Stimulated activated naive CD8-positive, alpha-beta T cell treated with anti-CD3 and anti-CD28 coated beads, Interleukin-15, Interleukin-2, amounts not matched to agents 100 ng/mL and 50 ng/mL, for 24 hours (primary cell): Measurements from ENCODE around the gene TRPV6.

Source experiments
- H3K27ac Mint-ChIP-seq: one replicate; pipeline ENCODE4 v1.8.0; 2021; ENCODE audit warnings: mild to moderate bottlenecking, mixed read lengths
- H3K27me3 Mint-ChIP-seq: one replicate; pipeline ENCODE4 v1.8.0; 2021; ENCODE audit warnings: mixed read lengths
- H3K36me3 Mint-ChIP-seq: one replicate; pipeline ENCODE4 v1.8.0; 2021; ENCODE audit warnings: low read depth, mixed read lengths
- H3K4me1 Mint-ChIP-seq: one replicate; pipeline ENCODE4 v1.8.0; 2021; ENCODE audit warnings: low read depth, mixed read lengths
- H3K4me3 Mint-ChIP-seq: one replicate; pipeline ENCODE4 v1.8.0; 2021; ENCODE audit warnings: mild to moderate bottlenecking, mixed read lengths
- H3K9me3 Mint-ChIP-seq: one replicate; pipeline ENCODE4 v1.8.0; 2021; ENCODE audit warnings: mixed read lengths

TRPV6 gene

GRCh38 chr7:142881586-142882337 is 3.8 kb downstream of the TRPV6 start:
- no peak overlapping the region for H3K4me3 Mint-ChIP-seq
- no peaks in the 10 kb centered on the region for H3K9me3 Mint-ChIP-seq
- no peaks in the 10 kb centered on the region for H3K4me1 Mint-ChIP-seq
- peaks cover 5% of the 10 kb centered on the region for H3K27me3 Mint-ChIP-seq
- H3K27ac Mint-ChIP-seq: no peak overlapping the region
- H3K36me3 Mint-ChIP-seq: no peaks in the 10 kb centered on the region

- Mint-ChIP-seq H3K4me1 (no peaks in the 10 kb centered on the region), H3K27me3 (peaks cover 5% of the 10 kb centered on the region), H3K36me3 (no peaks in the 10 kb centered on the region), H3K9me3 (no peaks in the 10 kb centered on the region), H3K27ac (no peak overlapping the region), H3K4me3 (no peak overlapping the region)
Measured at GRCh38 chr7:142880876-142881505, 4.6 kb downstream of the TRPV6 start.

GRCh38 chr7:142879060-142879459 is 6.5 kb downstream of the TRPV6 start:
- Mint-ChIP-seq H3K9me3 (no peaks in the 10 kb centered on the region), H3K4me1 (no peaks in the 10 kb centered on the region), H3K27me3 (peaks cover 5% of the 10 kb centered on the region), H3K27ac (no peak overlapping the region), H3K36me3 (no peaks in the 10 kb centered on the region), H3K4me3 (no peak overlapping the region)

GRCh38 chr7:142878315-142878714 is 7.2 kb downstream of the TRPV6 start:
- H3K9me3 Mint-ChIP-seq: no peaks in the 10 kb centered on the region
- H3K27me3 Mint-ChIP-seq: peaks cover 5% of the 10 kb centered on the region
- no peak overlapping the region for H3K4me3 Mint-ChIP-seq
- no peak overlapping the region for H3K27ac Mint-ChIP-seq
- H3K36me3 Mint-ChIP-seq: no peaks in the 10 kb centered on the region
- H3K4me1 Mint-ChIP-seq: no peaks in the 10 kb centered on the region

GRCh38 chr7:142876991-142877910 is 8.3 kb downstream of the TRPV6 start:
- Mint-ChIP-seq H3K4me1 (no peaks in the 10 kb centered on the region), H3K36me3 (no peaks in the 10 kb centered on the region), H3K27ac (no peak overlapping the region), H3K27me3 (peaks cover 5% of the 10 kb centered on the region), H3K9me3 (no peaks in the 10 kb centered on the region), H3K4me3 (no peak overlapping the region)

GRCh38 chr7:142876236-142876960 is 9.1 kb downstream of the TRPV6 start:
- Mint-ChIP-seq H3K9me3 (no peaks in the 10 kb centered on the region), H3K4me3 (no peak overlapping the region), H3K27me3 (no peaks in the 10 kb centered on the region), H3K4me1 (no peaks in the 10 kb centered on the region), H3K27ac (no peak overlapping the region), H3K36me3 (no peaks in the 10 kb centered on the region)

- Mint-ChIP-seq H3K4me3 (no peak overlapping the region), H3K9me3 (no peaks in the 10 kb centered on the region), H3K4me1 (no peaks in the 10 kb centered on the region), H3K27me3 (no peaks in the 10 kb centered on the region), H3K36me3 (no peaks in the 10 kb centered on the region), H3K27ac (no peak overlapping the region)
Measured at GRCh38 chr7:142875456-142875855, 10.1 kb downstream of the TRPV6 start.

- peaks cover 3% of the 10 kb centered on the region for H3K36me3 Mint-ChIP-seq
- no peaks in the 10 kb centered on the region for H3K4me1 Mint-ChIP-seq
- H3K27me3 Mint-ChIP-seq: no peaks in the 10 kb centered on the region
- H3K27ac Mint-ChIP-seq: no peak overlapping the region
- no peaks in the 10 kb centered on the region for H3K9me3 Mint-ChIP-seq
- no peak overlapping the region for H3K4me3 Mint-ChIP-seq
Measured at GRCh38 chr7:142874837-142875236, 10.7 kb downstream of the TRPV6 start.

- no peaks in the 10 kb centered on the region for H3K4me1 Mint-ChIP-seq
- H3K36me3 Mint-ChIP-seq: peaks cover 4% of the 10 kb centered on the region
- H3K4me3 Mint-ChIP-seq: no peak overlapping the region
- no peaks in the 10 kb centered on the region for H3K27me3 Mint-ChIP-seq
- no peaks in the 10 kb centered on the region for H3K9me3 Mint-ChIP-seq
- H3K27ac Mint-ChIP-seq: no peak overlapping the region
Measured at GRCh38 chr7:142874409-142874808, 11.1 kb downstream of the TRPV6 start.

GRCh38 chr7:142873871-142874270 is 11.7 kb downstream of the TRPV6 start:
- H3K4me3 Mint-ChIP-seq: no peak overlapping the region
- no peaks in the 10 kb centered on the region for H3K9me3 Mint-ChIP-seq
- H3K27ac Mint-ChIP-seq: no peak overlapping the region

GRCh38 chr7:142873281-142873784 is 12.2 kb downstream of the TRPV6 start:
- no peaks in the 10 kb centered on the region for H3K9me3 Mint-ChIP-seq
- no peak overlapping the region for H3K4me3 Mint-ChIP-seq
- H3K36me3 Mint-ChIP-seq: peaks cover 4% of the 10 kb centered on the region
- H3K27ac Mint-ChIP-seq: no peak overlapping the region
- H3K4me1 Mint-ChIP-seq: no peaks in the 10 kb centered on the region
- H3K27me3 Mint-ChIP-seq: no peaks in the 10 kb centered on the region

More at GRCh38 chr7:142873871-142874270, 11.7 kb downstream of the TRPV6 start:
- H3K36me3 Mint-ChIP-seq: peaks cover 4% of the 10 kb centered on the region
- H3K4me1 Mint-ChIP-seq: no peaks in the 10 kb centered on the region
- H3K27me3 Mint-ChIP-seq: no peaks in the 10 kb centered on the region

- Mint-ChIP-seq H3K9me3 (no peaks in the 10 kb centered on the region), H3K27ac (no peak overlapping the region), H3K4me3 (no peak overlapping the region), H3K4me1 (no peaks in the 10 kb centered on the region), H3K36me3 (peaks cover 4% of the 10 kb centered on the region), H3K27me3 (no peaks in the 10 kb centered on the region)
Measured at GRCh38 chr7:142872106-142872675, 13.4 kb downstream of the TRPV6 start.

- H3K4me3 Mint-ChIP-seq: no peak overlapping the region
- peaks cover 4% of the 10 kb centered on the region for H3K36me3 Mint-ChIP-seq
- H3K27ac Mint-ChIP-seq: no peak overlapping the region
- no peaks in the 10 kb centered on the region for H3K4me1 Mint-ChIP-seq
- H3K27me3 Mint-ChIP-seq: no peaks in the 10 kb centered on the region
- no peaks in the 10 kb centered on the region for H3K9me3 Mint-ChIP-seq
Measured at GRCh38 chr7:142871260-142872105, 14.1 kb downstream of the TRPV6 start.
